Keratinocyte (primary cell): ENCODE results near the gene MMAA. TPM values are rescaled to one million over a fixed set of nuclear protein-coding genes. Genes with fewer than 3 reads are reported as not detected.

Experiments
- DNase-seq: peaks from one replicate; pipeline ENCODE4 v3.0.0-alpha.2; 2011; ENCODE audit warnings: low read depth, missing footprints, low spot score
- FAIRE-seq: peaks from 2 replicates; lab custom pipeline; 2011; peaks lifted over from hg19 to GRCh38; lab: Jason Lieb, UNC
- H2AFZ ChIP-seq: 2 replicates; pipeline ENCODE4 v1.6.0; 2012; ENCODE audit warnings: low read length, control low read depth, inconsistent platforms; ENCODE audit not compliant: control insufficient read depth
- H3K27ac ChIP-seq: 2 replicates; pipeline ENCODE4 v1.5.1; 2011; ENCODE audit warnings: low read length; ENCODE audit not compliant: control insufficient read depth, insufficient read depth
- H3K27me3 ChIP-seq: 3 replicates; pipeline ENCODE4 v1.6.0; 2011; ENCODE audit warnings: low read length; ENCODE audit not compliant: control insufficient read depth, insufficient read depth; ENCODE audit errors: extremely low read depth
- H3K36me3 ChIP-seq, 2 experiments: 2 replicates in 1 of 2; 3 replicates in 1 of 2; pipeline ENCODE4 v1.5.1; 2011; ENCODE audit warnings: low read length in 2 of 2, mild to moderate bottlenecking in 1 of 2; ENCODE audit not compliant: control insufficient read depth in 2 of 2, insufficient read depth in 2 of 2; ENCODE audit errors: extremely low read depth in 1 of 2
- H3K4me1 ChIP-seq: 3 replicates; pipeline ENCODE4 v1.5.1; 2011; ENCODE audit warnings: low read length; ENCODE audit not compliant: control insufficient read depth, insufficient read depth; ENCODE audit errors: extremely low read depth
- H3K4me2 ChIP-seq: 3 replicates; pipeline ENCODE4 v1.6.0; 2011; ENCODE audit warnings: low read depth, low read length; ENCODE audit not compliant: control insufficient read depth, insufficient read depth; ENCODE audit errors: extremely low read depth
- H3K4me3 ChIP-seq, 3 experiments: fragments of 200-600 bp in 1 of 3; sonication (generic) in 1 of 3; 2 replicates in 2 of 3; 3 replicates in 1 of 3; pipeline ENCODE4 v1.5.1; 2011 to 2016; ENCODE audit warnings: low read length in 3 of 3, mild to moderate bottlenecking in 3 of 3, control low read depth in 2 of 3, inconsistent platforms in 1 of 3, low read depth in 1 of 3, mixed read lengths in 1 of 3, mixed run types in 1 of 3, moderate library complexity in 1 of 3; ENCODE audit not compliant: control insufficient read depth in 2 of 3, insufficient read depth in 2 of 3; ENCODE audit errors: extremely low read depth in 1 of 3
- H3K79me2 ChIP-seq: 2 replicates; pipeline ENCODE4 v1.6.0; 2012; ENCODE audit warnings: low read length; ENCODE audit not compliant: control insufficient read depth, insufficient read depth
- H3K9ac ChIP-seq: 3 replicates; pipeline ENCODE4 v1.6.0; 2011; ENCODE audit warnings: low read length; ENCODE audit not compliant: control insufficient read depth, insufficient read depth; ENCODE audit errors: extremely low read depth
- H3K9me1 ChIP-seq: 3 replicates; pipeline ENCODE4 v1.6.0; 2011; ENCODE audit warnings: low read length; ENCODE audit not compliant: control insufficient read depth, insufficient read depth; ENCODE audit errors: extremely low read depth
- H3K9me3 ChIP-seq: 2 replicates; pipeline ENCODE4 v1.5.1; 2012; ENCODE audit warnings: low read depth, low read length; ENCODE audit not compliant: control insufficient read depth
- H4K20me1 ChIP-seq: 3 replicates; pipeline ENCODE4 v1.6.0; 2011; ENCODE audit warnings: low read length; ENCODE audit not compliant: control insufficient read depth, insufficient read depth; ENCODE audit errors: extremely low read depth
- EZH2 ChIP-seq: IDR thresholded peaks from one replicate; pipeline ENCODE4 v1.6.1; 2012; ENCODE audit warnings: inconsistent platforms, mild to moderate bottlenecking, low read length, moderate library complexity
- dilution Hi-C: fragments of 300-500 bp; cut with MboI; formaldehyde crosslinking; loops from one replicate; pipeline ENCODE4 v1.7.0; 2020; ENCODE audit warnings: low sequenced_read_pairs; ENCODE audit not compliant: extremely low pct_ligation_motif_present
- polyA plus RNA-seq, 5 experiments: library from polyadenylated mRNA; depleted of rRNA in 3 of 5; stranded (reverse) in 3 of 5; stranded (forward) in 1 of 5; unstranded in 1 of 5; fragments of >200 nt; gene quantifications; 1 replicate in 1 of 5; 2 replicates in 3 of 5; 3 replicates in 1 of 5; pipeline versions ENCODE4 v1.2.1 to v1.2.3, GENCODE V29; 2011 to 2012; ENCODE audit warnings: missing spikeins in 2 of 5, low read depth in 1 of 5, low replicate concordance in 1 of 5
- TF ChIP-seq, protein P1 (sequence below), 3 experiments: IDR thresholded peaks in 1 of 3; conservative IDR thresholded peaks in 1 of 3; optimal IDR thresholded peaks in 1 of 3; 2 replicates in 2 of 3; 3 replicates in 1 of 3; pipeline versions ENCODE3 to v1.5.1; 2011; ENCODE audit warnings: low read length in 3 of 3, mild to moderate bottlenecking in 3 of 3, moderate library complexity in 2 of 3, control low read depth in 1 of 3, inconsistent platforms in 1 of 3; ENCODE audit not compliant: insufficient read depth in 2 of 3; ENCODE audit errors: extremely low read depth in 1 of 3

MMAA gene
- polyA plus RNA-seq, 1 donor (not counting 4 experiments of a cell fraction or from before 2014, with no cell fraction given) = 9.4 TPM

- Histone ChIP-seq H3K9ac (no peak overlapping the region), H4K20me1 (no peaks in the 10 kb centered on the region), H3K9me3 (no peaks in the 10 kb centered on the region), H3K27me3 (no peaks in the 10 kb centered on the region), H3K36me3 (no peaks in the 10 kb centered on the region), H3K4me2 (no peak overlapping the region), H3K9me1 (no peaks in the 10 kb centered on the region), H3K4me1 (no peaks in the 10 kb centered on the region), H2AFZ (no peak overlapping the region), H3K4me3 (no peak overlapping the region), H3K27ac (no peak overlapping the region), H3K79me2 (no peaks in the 10 kb centered on the region)
- FAIRE-seq (no peak), DNase-seq (no peak)
- dilution Hi-C loops = no loop called here
- TF ChIP-seq, protein P1, sequence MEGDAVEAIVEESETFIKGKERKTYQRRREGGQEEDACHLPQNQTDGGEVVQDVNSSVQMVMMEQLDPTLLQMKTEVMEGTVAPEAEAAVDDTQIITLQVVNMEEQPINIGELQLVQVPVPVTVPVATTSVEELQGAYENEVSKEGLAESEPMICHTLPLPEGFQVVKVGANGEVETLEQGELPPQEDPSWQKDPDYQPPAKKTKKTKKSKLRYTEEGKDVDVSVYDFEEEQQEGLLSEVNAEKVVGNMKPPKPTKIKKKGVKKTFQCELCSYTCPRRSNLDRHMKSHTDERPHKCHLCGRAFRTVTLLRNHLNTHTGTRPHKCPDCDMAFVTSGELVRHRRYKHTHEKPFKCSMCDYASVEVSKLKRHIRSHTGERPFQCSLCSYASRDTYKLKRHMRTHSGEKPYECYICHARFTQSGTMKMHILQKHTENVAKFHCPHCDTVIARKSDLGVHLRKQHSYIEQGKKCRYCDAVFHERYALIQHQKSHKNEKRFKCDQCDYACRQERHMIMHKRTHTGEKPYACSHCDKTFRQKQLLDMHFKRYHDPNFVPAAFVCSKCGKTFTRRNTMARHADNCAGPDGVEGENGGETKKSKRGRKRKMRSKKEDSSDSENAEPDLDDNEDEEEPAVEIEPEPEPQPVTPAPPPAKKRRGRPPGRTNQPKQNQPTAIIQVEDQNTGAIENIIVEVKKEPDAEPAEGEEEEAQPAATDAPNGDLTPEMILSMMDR (optimal IDR thresholded peaks at IDR 0.05 in 1 of 3, IDR thresholded peaks at IDR 0.05 in 1 of 3, conservative IDR thresholded peaks at IDR 0.05 in 1 of 3; ENCODE audit: extremely low read depth in 1 of 3, insufficient read depth in 2 of 3, low read length in 3 of 3) = no peak
- no peak for TF ChIP-seq EZH2
Observed at GRCh38 chr4:145663194-145663593, 44.0 kb downstream of the MMAA start.

GRCh38 chr4:145665773-145666172, 46.6 kb downstream of the MMAA start:
- Histone ChIP-seq H3K4me2 (no peak overlapping the region), H3K9ac (no peak overlapping the region), H3K36me3 (no peaks in the 10 kb centered on the region), H3K9me1 (no peaks in the 10 kb centered on the region), H3K4me1 (no peaks in the 10 kb centered on the region), H3K79me2 (no peaks in the 10 kb centered on the region), H4K20me1 (no peaks in the 10 kb centered on the region), H3K27ac (no peak overlapping the region), H3K27me3 (no peaks in the 10 kb centered on the region), H2AFZ (no peak overlapping the region), H3K4me3 (no peak overlapping the region), H3K9me3 (no peaks in the 10 kb centered on the region)
- TF ChIP-seq, protein P1 (optimal IDR thresholded peaks at IDR 0.05 in 1 of 3, IDR thresholded peaks at IDR 0.05 in 1 of 3, conservative IDR thresholded peaks at IDR 0.05 in 1 of 3; ENCODE audit: extremely low read depth in 1 of 3, insufficient read depth in 2 of 3, low read length in 3 of 3) = no peak
- no peak for TF ChIP-seq EZH2
- DNase-seq (no peak), FAIRE-seq (no peak)
- dilution Hi-C loops = no loop called here
